ENCODE measurements around the gene DNPEP. TPM values are rescaled to one million over a fixed set of nuclear protein-coding genes. Genes with fewer than 3 reads are reported as not detected.

The DNPEP gene
- total and polyA plus RNA-seq, 3 experiments from 2014 or later: 69.1 to 116 (median 112) TPM

- H3K4me1 ChIP-seq (ENCODE audit: insufficient read depth, low read length): no peaks in the 10 kb centered on the region
- no peaks in the 10 kb centered on the region for H3K36me3 Mint-ChIP-seq
- peaks cover 3% of the 10 kb centered on the region for H3K27me3 ChIP-seq (ENCODE audit: insufficient read depth, low read length, poor library complexity, severe bottlenecking)
- H3K4me1 Mint-ChIP-seq: peaks cover 0 to 3% (median 0%) of the 10 kb centered on the region in 3 donors
- peak overlapping the region in 1 of 7 donors; percentile 52 for H3K4me3 Mint-ChIP-seq
- no peak overlapping the region for H3K27ac Mint-ChIP-seq
- no peaks in the 10 kb centered on the region for H3K9me3 ChIP-seq (ENCODE audit: low read length)
- no peak for DNase-seq
- H3K36me3 ChIP-seq (ENCODE audit: insufficient read depth, low read length): no peaks in the 10 kb centered on the region
- no peak overlapping the region for H3K4me3 ChIP-seq (ENCODE audit: low read length)
- no peaks in the 10 kb centered on the region for H3K9me3 Mint-ChIP-seq
- POLR2A ChIA-PET: no interaction called here
- H3K27me3 Mint-ChIP-seq: peaks cover 38 to 66% of the 10 kb centered on the region in 2 donors
- CTCF ChIA-PET: interaction anchor here (0.9 kb wide), 1 partner anchor 87 kb away, joined by 3 read pairs; no protein-coding TSS in a partner anchor
- no peak overlapping the region for H3K27ac ChIP-seq (ENCODE audit: low read depth, low read length)
Observed at GRCh38 chr2:219422952-219423534, 35.3 kb upstream of the DNPEP start.

GRCh38 chr2:219421323-219421722, 33.6 kb upstream of the DNPEP start:
- Mint-ChIP-seq H3K9me3 (no peaks in the 10 kb centered on the region), H3K4me3 (no peak overlapping the region)
- CTCF ChIA-PET: no interaction called here

GRCh38 chr2:219420687-219421086, 33.0 kb upstream of the DNPEP start:
- H3K27ac ChIP-seq (ENCODE audit: low read depth, low read length): no peak overlapping the region
- H3K4me1 Mint-ChIP-seq: peaks cover 0 to 3% (median 0%) of the 10 kb centered on the region in 3 donors

More at GRCh38 chr2:219421323-219421722, 33.6 kb upstream of the DNPEP start:
- Mint-ChIP-seq H3K27ac (no peak overlapping the region), H3K36me3 (no peaks in the 10 kb centered on the region), H3K27me3 (peaks cover 42 to 64% of the 10 kb centered on the region in 2 donors), H3K4me1 (peaks cover 0 to 3% (median 0%) of the 10 kb centered on the region in 3 donors)
- H3K4me3 ChIP-seq (ENCODE audit: low read length): no peak overlapping the region
- DNase-seq: no peak
- no peak overlapping the region for H3K27ac ChIP-seq (ENCODE audit: low read depth, low read length)
- peaks cover 3% of the 10 kb centered on the region for H3K27me3 ChIP-seq (ENCODE audit: insufficient read depth, low read length, poor library complexity, severe bottlenecking)
- no peaks in the 10 kb centered on the region for H3K4me1 ChIP-seq (ENCODE audit: insufficient read depth, low read length)
- no peaks in the 10 kb centered on the region for H3K9me3 ChIP-seq (ENCODE audit: low read length)
- POLR2A ChIA-PET: no interaction called here
- no peaks in the 10 kb centered on the region for H3K36me3 ChIP-seq (ENCODE audit: insufficient read depth, low read length)

GRCh38 chr2:219419331-219420197, 31.9 kb upstream of the DNPEP start:
- DNase-seq: no peak
- peaks cover 0 to 3% (median 0%) of the 10 kb centered on the region in 3 donors for H3K4me1 Mint-ChIP-seq
- H3K4me3 ChIP-seq (ENCODE audit: low read length): no peak overlapping the region
- H3K9me3 ChIP-seq (ENCODE audit: low read length): no peaks in the 10 kb centered on the region
- no peak overlapping the region for H3K27ac ChIP-seq (ENCODE audit: low read depth, low read length)
- POLR2A ChIA-PET: no interaction called here
- peaks cover 41 to 63% of the 10 kb centered on the region in 2 donors for H3K27me3 Mint-ChIP-seq
- CTCF ChIA-PET: interaction anchor here (1.3 kb wide), 1 partner anchor 11 kb away, joined by 4 read pairs; no protein-coding TSS in a partner anchor
- H3K4me1 ChIP-seq (ENCODE audit: insufficient read depth, low read length): no peaks in the 10 kb centered on the region
- no peaks in the 10 kb centered on the region for H3K36me3 Mint-ChIP-seq
- no peaks in the 10 kb centered on the region for H3K36me3 ChIP-seq (ENCODE audit: insufficient read depth, low read length)
- peak overlapping the region in 2 of 7 donors; percentile 10 to 54 for H3K4me3 Mint-ChIP-seq
- H3K27me3 ChIP-seq (ENCODE audit: insufficient read depth, low read length, poor library complexity, severe bottlenecking): peaks cover 7% of the 10 kb centered on the region
- H3K27ac Mint-ChIP-seq: no peak overlapping the region
- no peaks in the 10 kb centered on the region for H3K9me3 Mint-ChIP-seq

More at GRCh38 chr2:219420687-219421086, 33.0 kb upstream of the DNPEP start:
- Histone ChIP-seq H3K4me1 (ENCODE audit: insufficient read depth, low read length) (no peaks in the 10 kb centered on the region), H3K9me3 (ENCODE audit: low read length) (no peaks in the 10 kb centered on the region), H3K4me3 (ENCODE audit: low read length) (no peak overlapping the region), H3K27me3 (ENCODE audit: insufficient read depth, low read length, poor library complexity, severe bottlenecking) (peaks cover 7% of the 10 kb centered on the region), H3K36me3 (ENCODE audit: insufficient read depth, low read length) (no peaks in the 10 kb centered on the region)
- Mint-ChIP-seq H3K27me3 (peaks cover 40 to 64% of the 10 kb centered on the region in 2 donors), H3K36me3 (no peaks in the 10 kb centered on the region), H3K9me3 (no peaks in the 10 kb centered on the region), H3K27ac (peak overlapping the region in 1 of 8 donors; percentile 15), H3K4me3 (no peak overlapping the region)
- CTCF ChIA-PET: interaction anchor here (1.3 kb wide), 1 partner anchor 10 kb away, joined by 4 read pairs; no protein-coding TSS in a partner anchor
- DNase-seq: no peak
- POLR2A ChIA-PET: no interaction called here

- Histone ChIP-seq H3K36me3 (ENCODE audit: insufficient read depth, low read length) (no peaks in the 10 kb centered on the region), H3K27me3 (ENCODE audit: insufficient read depth, low read length, poor library complexity, severe bottlenecking) (peaks cover 7% of the 10 kb centered on the region), H3K9me3 (ENCODE audit: low read length) (no peaks in the 10 kb centered on the region), H3K27ac (ENCODE audit: low read depth, low read length) (no peak overlapping the region), H3K4me3 (ENCODE audit: low read length) (no peak overlapping the region), H3K4me1 (ENCODE audit: insufficient read depth, low read length) (no peaks in the 10 kb centered on the region)
- no peak for DNase-seq
- CTCF ChIA-PET: interaction anchor here (0.8 kb wide), 1 partner anchor 38 kb away, joined by 3 read pairs; no protein-coding TSS in a partner anchor
- Mint-ChIP-seq H3K27me3 (peaks cover 36 to 58% of the 10 kb centered on the region in 2 donors), H3K4me3 (peak overlapping the region in 2 of 7 donors; percentile 10 to 54), H3K9me3 (no peaks in the 10 kb centered on the region), H3K4me1 (peaks cover 0 to 3% (median 0%) of the 10 kb centered on the region in 3 donors), H3K27ac (no peak overlapping the region), H3K36me3 (no peaks in the 10 kb centered on the region)
- POLR2A ChIA-PET: no interaction called here
Observed at GRCh38 chr2:219419012-219419324, 31.3 kb upstream of the DNPEP start.

- Histone ChIP-seq H3K4me1 (ENCODE audit: insufficient read depth, low read length) (no peaks in the 10 kb centered on the region), H3K36me3 (ENCODE audit: insufficient read depth, low read length) (no peaks in the 10 kb centered on the region), H3K4me3 (ENCODE audit: low read length) (no peak within 1 kb of the TSS), H3K27ac (ENCODE audit: low read depth, low read length) (no peak within 1 kb of the TSS), H3K9me3 (ENCODE audit: low read length) (no peaks in the 10 kb centered on the region), H3K27me3 (ENCODE audit: insufficient read depth, low read length, poor library complexity, severe bottlenecking) (peaks cover 7% of the 10 kb centered on the region)
- no peaks in the 10 kb centered on the region for H3K36me3 Mint-ChIP-seq
- no peak within 1 kb of the TSS for H3K27ac Mint-ChIP-seq
- CTCF ChIA-PET: interaction anchor here (0.8 kb wide), 1 partner anchor 39 kb away, joined by 3 read pairs; no protein-coding TSS in a partner anchor
- peaks cover 34 to 59% of the 10 kb centered on the region in 2 donors for H3K27me3 Mint-ChIP-seq
- POLR2A ChIA-PET: no interaction called here
- H3K4me1 Mint-ChIP-seq: peaks cover 0 to 3% (median 0%) of the 10 kb centered on the region in 3 donors
- DNase-seq: no peak
- H3K9me3 Mint-ChIP-seq: peaks cover 0 to 3% (median 0%) of the 10 kb centered on the region in 5 donors
- H3K4me3 Mint-ChIP-seq: peak within 1 kb of the TSS in 2 of 7 donors; percentile 10 to 54
Observed at GRCh38 chr2:219418155-219419011, 30.7 kb upstream of the DNPEP start, which contains the start of gene DES. DES (plus strand) TSS chr2:219418377; CDS start chr2:219418463, 86 bp downstream.

- Histone ChIP-seq H3K4me3 (ENCODE audit: low read length) (no peak overlapping the region), H3K27ac (ENCODE audit: low read depth, low read length) (no peak overlapping the region), H3K27me3 (ENCODE audit: insufficient read depth, low read length, poor library complexity, severe bottlenecking) (peaks cover 10% of the 10 kb centered on the region), H3K36me3 (ENCODE audit: insufficient read depth, low read length) (no peaks in the 10 kb centered on the region), H3K9me3 (ENCODE audit: low read length) (no peaks in the 10 kb centered on the region), H3K4me1 (ENCODE audit: insufficient read depth, low read length) (no peaks in the 10 kb centered on the region)
- Mint-ChIP-seq H3K4me1 (peaks cover 0 to 3% (median 0%) of the 10 kb centered on the region in 3 donors), H3K9me3 (peaks cover 0 to 7% (median 3%) of the 10 kb centered on the region in 5 donors), H3K27ac (no peak overlapping the region), H3K27me3 (peaks cover 40 to 62% of the 10 kb centered on the region in 2 donors), H3K36me3 (no peaks in the 10 kb centered on the region), H3K4me3 (no peak overlapping the region)
- DNase-seq: no peak
- ChIA-PET CTCF (no interaction called here), POLR2A (no interaction called here)
Observed at GRCh38 chr2:219417374-219417773, 29.7 kb upstream of the DNPEP start.

Data from CD8-positive, alpha-beta memory T cell (primary cell).